ENCODE data around the gene SLC24A3.

Gene SLC24A3

GRCh38 chr20:19257865-19258264 is 45.4 kb downstream of the SLC24A3 start:
- H3K4me3 ChIP-seq (ENCODE audit: low read depth, low read length), result no peak overlapping the region
- TF ChIP-seq, protein P1, sequence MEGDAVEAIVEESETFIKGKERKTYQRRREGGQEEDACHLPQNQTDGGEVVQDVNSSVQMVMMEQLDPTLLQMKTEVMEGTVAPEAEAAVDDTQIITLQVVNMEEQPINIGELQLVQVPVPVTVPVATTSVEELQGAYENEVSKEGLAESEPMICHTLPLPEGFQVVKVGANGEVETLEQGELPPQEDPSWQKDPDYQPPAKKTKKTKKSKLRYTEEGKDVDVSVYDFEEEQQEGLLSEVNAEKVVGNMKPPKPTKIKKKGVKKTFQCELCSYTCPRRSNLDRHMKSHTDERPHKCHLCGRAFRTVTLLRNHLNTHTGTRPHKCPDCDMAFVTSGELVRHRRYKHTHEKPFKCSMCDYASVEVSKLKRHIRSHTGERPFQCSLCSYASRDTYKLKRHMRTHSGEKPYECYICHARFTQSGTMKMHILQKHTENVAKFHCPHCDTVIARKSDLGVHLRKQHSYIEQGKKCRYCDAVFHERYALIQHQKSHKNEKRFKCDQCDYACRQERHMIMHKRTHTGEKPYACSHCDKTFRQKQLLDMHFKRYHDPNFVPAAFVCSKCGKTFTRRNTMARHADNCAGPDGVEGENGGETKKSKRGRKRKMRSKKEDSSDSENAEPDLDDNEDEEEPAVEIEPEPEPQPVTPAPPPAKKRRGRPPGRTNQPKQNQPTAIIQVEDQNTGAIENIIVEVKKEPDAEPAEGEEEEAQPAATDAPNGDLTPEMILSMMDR (IDR thresholded peaks at IDR 0.05; ENCODE audit: borderline replicate concordance, insufficient read depth, low read depth, low read length), result no peak

DNA sequence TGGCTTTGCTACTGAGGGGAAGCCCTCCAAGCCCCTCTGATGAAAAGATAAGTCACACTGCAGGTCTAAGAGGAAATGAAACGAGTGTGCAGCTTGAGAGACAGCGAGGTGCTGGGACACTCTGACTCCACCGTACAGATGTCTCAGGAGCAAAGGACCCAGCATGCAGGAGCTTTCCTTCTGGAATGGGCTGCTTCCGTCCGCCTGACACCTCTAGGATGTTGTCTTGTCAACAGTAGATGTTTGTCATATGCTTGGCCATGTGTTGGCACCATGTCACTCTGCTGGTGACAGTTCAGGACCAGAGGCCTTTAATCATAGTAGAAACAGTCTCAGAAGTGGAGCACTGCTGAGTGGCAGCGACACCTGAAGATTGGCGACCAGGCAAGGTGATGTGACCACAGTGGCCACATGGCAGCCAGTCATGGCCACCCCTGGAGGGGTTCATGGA is 46.7 kb downstream of the SLC24A3 start:
- TF ChIP-seq, protein P1 (IDR thresholded peaks at IDR 0.05; ENCODE audit: borderline replicate concordance, insufficient read depth, low read depth, low read length), result no peak
- no peak overlapping the region for H3K4me3 ChIP-seq (ENCODE audit: low read depth, low read length)

DNA sequence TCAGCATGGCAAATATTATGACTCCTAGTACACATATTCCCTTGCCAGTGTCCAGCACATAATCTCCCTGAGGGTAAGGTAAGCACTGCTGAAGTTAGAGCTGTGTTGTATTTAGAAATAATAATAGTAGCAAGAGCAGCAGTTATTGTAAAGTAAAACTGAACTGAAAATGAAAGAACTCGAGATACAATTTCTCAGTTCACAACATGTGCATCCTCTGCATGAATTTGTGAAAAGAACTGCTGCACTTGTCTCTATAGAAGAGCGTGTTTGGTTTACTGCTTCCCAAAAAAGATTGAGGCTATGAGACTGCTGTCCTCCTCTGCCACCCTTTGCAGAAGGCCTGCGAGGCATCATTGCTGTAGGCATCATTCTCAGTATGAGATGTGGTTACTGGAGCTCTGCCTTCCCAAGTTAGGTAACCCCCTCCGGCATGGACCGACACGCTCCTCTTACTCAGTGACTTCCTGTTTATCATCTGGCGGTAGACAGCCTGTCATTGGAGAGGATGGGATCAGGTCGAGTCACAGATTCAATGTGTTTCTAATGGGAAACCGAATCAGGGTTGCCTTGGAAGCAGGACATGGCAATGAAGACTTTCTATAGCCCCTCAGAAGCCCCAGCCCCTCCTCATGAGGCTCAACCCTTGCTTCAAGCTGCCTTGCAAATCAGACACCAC is 48.1 kb downstream of the SLC24A3 start:
- no peak overlapping the region for H3K4me3 ChIP-seq (ENCODE audit: low read depth, low read length)
- TF ChIP-seq, protein P1 (IDR thresholded peaks at IDR 0.05; ENCODE audit: borderline replicate concordance, insufficient read depth, low read depth, low read length), result no peak

GRCh38 chr20:19264191-19264590 is 51.7 kb downstream of the SLC24A3 start:
- no peak overlapping the region for H3K4me3 ChIP-seq (ENCODE audit: low read depth, low read length)
- TF ChIP-seq, protein P1 (IDR thresholded peaks at IDR 0.05; ENCODE audit: borderline replicate concordance, insufficient read depth, low read depth, low read length), result no peak

DNA sequence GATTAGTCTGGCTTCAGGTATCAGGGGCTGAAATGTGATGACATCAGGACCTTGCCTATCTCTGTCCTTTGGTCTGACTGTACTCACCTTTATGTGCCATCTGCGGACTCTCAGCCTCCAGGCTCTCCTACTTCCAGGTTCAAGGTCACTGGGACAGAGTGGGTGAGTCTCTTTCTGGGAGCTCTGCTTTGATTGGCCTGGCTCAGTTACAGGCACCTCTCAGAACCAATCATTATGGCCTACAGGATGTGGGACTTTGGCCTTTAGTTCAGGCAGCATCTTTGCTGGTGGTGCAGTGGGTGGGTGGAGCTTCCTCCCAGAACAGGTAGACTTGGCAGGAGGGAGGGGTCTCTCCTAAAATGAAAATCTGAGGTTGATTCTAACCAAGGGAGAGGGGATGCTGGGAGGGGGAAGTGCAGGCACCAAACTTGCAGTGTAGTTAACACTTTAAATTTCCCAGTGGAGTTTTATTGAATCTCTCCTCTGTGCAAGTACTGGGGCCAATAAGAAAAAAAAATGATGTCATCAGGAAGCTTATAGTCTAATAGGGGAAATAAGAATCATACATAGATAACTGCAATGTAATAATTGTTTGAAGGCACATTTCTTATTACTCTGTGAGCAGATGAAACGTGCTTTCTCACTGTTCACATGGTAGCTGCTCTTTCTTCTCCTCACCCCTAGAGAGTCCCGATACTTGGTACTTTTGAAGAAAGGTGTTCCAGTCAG is 53.4 kb downstream of the SLC24A3 start:
- TF ChIP-seq, protein P1 (IDR thresholded peaks at IDR 0.05; ENCODE audit: borderline replicate concordance, insufficient read depth, low read depth, low read length), result no peak
- no peak overlapping the region for H3K4me3 ChIP-seq (ENCODE audit: low read depth, low read length)

DNA sequence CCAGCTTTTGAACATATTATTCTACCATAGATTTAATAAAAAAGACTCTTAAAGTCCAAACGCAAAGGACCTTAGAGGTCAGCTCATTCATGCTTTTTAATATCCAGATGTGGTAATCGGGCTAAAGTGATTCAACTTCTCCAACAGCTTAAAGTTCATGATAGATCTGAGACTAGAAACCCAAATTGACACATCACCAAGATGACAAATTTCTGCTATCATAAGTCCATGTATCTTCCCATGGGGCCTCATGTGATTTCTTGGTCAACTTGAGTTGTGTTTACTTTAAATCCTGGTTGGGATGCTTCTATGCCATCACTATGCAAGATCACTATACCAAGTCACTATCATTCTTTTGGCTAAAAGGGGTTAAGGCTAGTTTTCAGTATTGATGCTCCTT is 56.0 kb downstream of the SLC24A3 start:
- no peak overlapping the region for H3K4me3 ChIP-seq (ENCODE audit: low read depth, low read length)
- TF ChIP-seq, protein P1 (IDR thresholded peaks at IDR 0.05; ENCODE audit: borderline replicate concordance, insufficient read depth, low read depth, low read length), result no peak
